OCI-LY7 (cell line): ENCODE data around the gene PANX3. TPM values are rescaled to one million over a fixed set of nuclear protein-coding genes. Genes with fewer than 3 reads are reported as not detected.

Experiments used
- BruUV-seq: library from RNA; stranded (reverse); fragments of 400-500 nt; replicated peaks from 2 replicates; lab custom pipeline; 2021; lab: Mats Ljungman, UMichigan
- CTCF ChIA-PET: fragments of 300-600 bp; sonication (Branson Sonifier 250); formaldehyde crosslinking; loops from one replicate; lab custom pipeline; 2022; ENCODE audit warnings: antibody characterized with exemption; ENCODE audit not compliant: unreplicated experiment; lab: Charles Lee
- POLR2A ChIA-PET: fragments of 300-600 bp; sonication (Branson Sonifier 250); formaldehyde crosslinking; loops from one replicate; lab custom pipeline; 2022; ENCODE audit warnings: antibody characterized with exemption; lab: Charles Lee
- DNase-seq: peaks from one replicate; pipeline ENCODE4 v3.0.0-alpha.2; 2015; ENCODE audit warnings: low spot score
- H2AFZ ChIP-seq: fragments of 200-600 bp; sonication (generic), shearing (Covaris generic); 2 replicates; pipeline ENCODE4 v1.6.1; 2014; ENCODE audit warnings: mild to moderate bottlenecking, antibody characterized with exemption, low read length, moderate library complexity
- H3K27ac ChIP-seq: fragments of 200-600 bp; sonication (generic); 2 replicates; pipeline ENCODE4 v1.5.1; 2014; ENCODE audit warnings: mixed run types, low read depth, mild to moderate bottlenecking, moderate library complexity, low read length, inconsistent platforms; ENCODE audit not compliant: poor library complexity, severe bottlenecking
- H3K36me3 ChIP-seq: fragments of 200-600 bp; sonication (generic); 2 replicates; pipeline ENCODE4 v1.6.1; 2014; ENCODE audit warnings: mild to moderate bottlenecking, antibody characterized with exemption, low read length, moderate library complexity, mixed read lengths; ENCODE audit not compliant: insufficient read depth
- H3K4me1 ChIP-seq: fragments of 200-600 bp; sonication (generic); 2 replicates; pipeline ENCODE4 v1.5.1; 2014; ENCODE audit warnings: mild to moderate bottlenecking, low read length; ENCODE audit not compliant: insufficient read depth, poor library complexity, severe bottlenecking
- H3K4me2 ChIP-seq: fragments of 200-600 bp; sonication (generic); 2 replicates; pipeline ENCODE4 v1.6.1; 2014; ENCODE audit warnings: mild to moderate bottlenecking, low read length
- H3K4me3 ChIP-seq: fragments of 200-600 bp; sonication (generic); 2 replicates; pipeline ENCODE4 v1.5.1; 2014; ENCODE audit warnings: mild to moderate bottlenecking, low read depth, low read length; ENCODE audit not compliant: poor library complexity, severe bottlenecking
- H3K79me2 ChIP-seq: fragments of 200-600 bp; sonication (generic); 2 replicates; pipeline ENCODE4 v1.6.1; 2016; ENCODE audit warnings: low read depth, mild to moderate bottlenecking, low read length, moderate library complexity, mixed read lengths; ENCODE audit not compliant: insufficient read depth
- H3K9me2 ChIP-seq: fragments of 200-600 bp; sonication (generic); 2 replicates; pipeline ENCODE4 v1.6.1; 2016; ENCODE audit warnings: mild to moderate bottlenecking, low read length, mixed read lengths; ENCODE audit not compliant: insufficient read depth
- H3K9me3 ChIP-seq: fragments of 200-600 bp; sonication (generic); 2 replicates; pipeline ENCODE4 v1.6.1; 2014; ENCODE audit warnings: mild to moderate bottlenecking, mixed run types, low read length, mixed read lengths
- H4K20me1 ChIP-seq: fragments of 200-600 bp; sonication (generic); 2 replicates; pipeline ENCODE4 v1.6.1; 2014; ENCODE audit warnings: mild to moderate bottlenecking, antibody characterized with exemption, low read length, moderate library complexity, mixed read lengths; ENCODE audit not compliant: insufficient read depth
- EZH2phosphoT487 ChIP-seq: fragments of 200-600 bp; sonication (generic); IDR thresholded peaks from 2 replicates; pipeline ENCODE4 v1.6.1; 2018; ENCODE audit warnings: low read depth, borderline replicate concordance, mild to moderate bottlenecking, mixed run types, antibody characterized with exemption, low read length, moderate library complexity, mixed read lengths
- intact Hi-C: fragments of 100-400 bp; cut with micrococcal nuclease; formaldehyde crosslinking; loops from one replicate; pipeline ENCODE4 v1.10.0; 2022; ENCODE audit not compliant: unreplicated experiment
- total RNA-seq, 2 experiments: library from RNA; depleted of rRNA in 1 of 2; stranded (reverse); fragments of >200 nt in 1 of 2; shearing (Covaris generic) in 1 of 2; gene quantifications; 2 replicates each; pipeline ENCODE4 v1.2.3, GENCODE V29; 2014 to 2022
- TF ChIP-seq, protein P1 (sequence below): fragments of 200-600 bp; sonication (generic); conservative IDR thresholded peaks from 2 replicates; pipeline ENCODE4 v1.5.1; 2014; ENCODE audit warnings: mild to moderate bottlenecking, antibody characterized with exemption, low read length, moderate library complexity, mixed read lengths

The PANX3 gene
- total RNA-seq, 2 experiments from 2014 or later, result not detected

DNA sequence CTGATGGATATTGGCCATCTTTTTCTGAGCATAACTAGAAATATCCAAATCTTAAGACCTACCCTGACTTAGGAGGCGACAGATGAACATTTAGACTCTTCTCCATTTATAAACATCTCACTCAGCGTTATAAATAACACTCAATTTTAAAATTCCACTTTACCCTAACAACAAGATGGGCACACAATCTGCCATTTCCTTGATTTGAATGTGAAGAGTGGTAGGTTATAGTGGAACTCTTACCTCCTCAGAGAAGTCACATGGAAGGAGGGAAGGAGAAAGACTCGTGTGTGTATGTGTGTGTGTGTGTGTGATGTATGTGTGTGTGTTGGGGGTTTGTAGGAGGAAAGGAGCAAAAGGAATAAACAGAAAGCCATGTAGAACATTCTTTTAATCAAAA is 47.3 kb downstream of the PANX3 start:
- no peaks in the 10 kb centered on the region for H3K9me2 ChIP-seq
- H3K27ac ChIP-seq, result no peak overlapping the region
- ChIA-PET POLR2A (no interaction called here), CTCF (no interaction called here)
- intact Hi-C loops, result no loop called here
- no peaks in the 10 kb centered on the region for H3K9me3 ChIP-seq
- BruUV-seq, result no TSS peak
- TF ChIP-seq, protein P1, sequence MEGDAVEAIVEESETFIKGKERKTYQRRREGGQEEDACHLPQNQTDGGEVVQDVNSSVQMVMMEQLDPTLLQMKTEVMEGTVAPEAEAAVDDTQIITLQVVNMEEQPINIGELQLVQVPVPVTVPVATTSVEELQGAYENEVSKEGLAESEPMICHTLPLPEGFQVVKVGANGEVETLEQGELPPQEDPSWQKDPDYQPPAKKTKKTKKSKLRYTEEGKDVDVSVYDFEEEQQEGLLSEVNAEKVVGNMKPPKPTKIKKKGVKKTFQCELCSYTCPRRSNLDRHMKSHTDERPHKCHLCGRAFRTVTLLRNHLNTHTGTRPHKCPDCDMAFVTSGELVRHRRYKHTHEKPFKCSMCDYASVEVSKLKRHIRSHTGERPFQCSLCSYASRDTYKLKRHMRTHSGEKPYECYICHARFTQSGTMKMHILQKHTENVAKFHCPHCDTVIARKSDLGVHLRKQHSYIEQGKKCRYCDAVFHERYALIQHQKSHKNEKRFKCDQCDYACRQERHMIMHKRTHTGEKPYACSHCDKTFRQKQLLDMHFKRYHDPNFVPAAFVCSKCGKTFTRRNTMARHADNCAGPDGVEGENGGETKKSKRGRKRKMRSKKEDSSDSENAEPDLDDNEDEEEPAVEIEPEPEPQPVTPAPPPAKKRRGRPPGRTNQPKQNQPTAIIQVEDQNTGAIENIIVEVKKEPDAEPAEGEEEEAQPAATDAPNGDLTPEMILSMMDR, result no peak
- no peak for TF ChIP-seq EZH2phosphoT487
- no peak overlapping the region for H2AFZ ChIP-seq
- no peak for DNase-seq
- H3K4me3 ChIP-seq, result no peak overlapping the region
- H3K4me1 ChIP-seq, result no peaks in the 10 kb centered on the region
- H3K4me2 ChIP-seq, result no peak overlapping the region
- no peaks in the 10 kb centered on the region for H3K79me2 ChIP-seq
- H4K20me1 ChIP-seq, result no peaks in the 10 kb centered on the region
- 0 out of 2 replicates have a peak, but pooled peaks cover 3% of the 10 kb centered on the region for H3K36me3 ChIP-seq

DNA sequence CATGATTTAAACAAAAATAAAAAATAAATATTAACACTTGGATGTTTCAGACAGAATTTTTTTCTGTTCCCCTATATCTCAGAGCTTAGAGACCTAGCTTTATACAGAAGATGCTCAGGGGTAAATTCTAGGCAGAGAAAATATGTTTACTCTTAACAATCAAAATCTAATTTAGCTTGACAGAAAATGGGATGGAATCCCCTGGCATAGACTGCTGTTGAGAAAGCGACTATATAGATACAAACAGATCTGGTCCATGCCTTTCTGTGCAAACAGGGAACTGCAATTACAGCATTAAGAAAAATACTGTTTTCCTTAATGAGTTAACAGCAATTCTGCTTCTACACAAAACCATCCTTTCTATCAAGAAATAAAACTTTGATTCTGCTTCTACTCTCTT is 47.8 kb downstream of the PANX3 start:
- TF ChIP-seq, protein P1, result no peak
- no peak for TF ChIP-seq EZH2phosphoT487
- intact Hi-C loops, result no loop called here

DNA sequence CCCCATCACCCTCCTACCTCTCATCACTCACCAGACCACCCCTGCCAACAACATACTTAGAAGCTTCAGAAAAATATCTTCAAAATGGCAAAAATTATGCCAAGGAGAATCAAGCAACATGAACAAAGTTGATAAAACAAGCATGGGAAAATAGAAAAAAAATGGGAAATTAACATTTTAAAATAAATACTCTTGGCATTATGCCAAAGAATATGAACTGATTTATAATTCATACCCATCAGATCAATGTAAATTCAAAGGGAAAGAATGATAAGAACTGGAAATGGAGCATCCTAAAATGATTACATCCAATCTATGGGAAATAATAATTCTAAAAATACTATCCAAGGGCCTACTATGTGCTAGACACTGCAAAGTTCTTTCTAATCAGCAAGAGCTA is 50.3 kb downstream of the PANX3 start:
- intact Hi-C loops, result no loop called here

More for the DNA sequence above, 47.8 kb downstream of the PANX3 start:
- CTCF ChIA-PET, result no interaction called here
- H3K9me3 ChIP-seq, result no peaks in the 10 kb centered on the region
- no peak for DNase-seq
- no peaks in the 10 kb centered on the region for H3K4me1 ChIP-seq
- H4K20me1 ChIP-seq, result no peaks in the 10 kb centered on the region
- H3K27ac ChIP-seq, result no peak overlapping the region
- no peaks in the 10 kb centered on the region for H3K9me2 ChIP-seq
- no peak overlapping the region for H2AFZ ChIP-seq
- no peak overlapping the region for H3K4me3 ChIP-seq
- BruUV-seq, result no TSS peak
- no peaks in the 10 kb centered on the region for H3K79me2 ChIP-seq
- 0 out of 2 replicates have a peak, but pooled peaks cover 3% of the 10 kb centered on the region for H3K36me3 ChIP-seq
- POLR2A ChIA-PET, result interaction anchor here (0.9 kb wide), 1 partner anchor 36 kb away, joined by 3 read pairs; the partner anchor contains the start of gene TBRG1
- H3K4me2 ChIP-seq, result no peak overlapping the region

More for the DNA sequence above, 50.3 kb downstream of the PANX3 start:
- Histone ChIP-seq H3K9me3 (no peaks in the 10 kb centered on the region), H3K4me1 (no peaks in the 10 kb centered on the region), H3K79me2 (no peaks in the 10 kb centered on the region), H3K9me2 (no peaks in the 10 kb centered on the region), H3K27ac (no peak overlapping the region), H3K4me3 (no peak overlapping the region), H4K20me1 (no peaks in the 10 kb centered on the region), H2AFZ (no peak overlapping the region), H3K36me3 (0 out of 2 replicates have a peak, but pooled peaks cover 3% of the 10 kb centered on the region), H3K4me2 (no peak overlapping the region)
- no TSS peak for BruUV-seq
- TF ChIP-seq EZH2phosphoT487, result no peak
- TF ChIP-seq, protein P1, result no peak
- CTCF ChIA-PET, result no interaction called here
- POLR2A ChIA-PET, result interaction anchor here (1.0 to 1.2 kb wide), 3 partner anchors 12 to 38 kb away, joined by 3 to 4 read pairs (median 4); partner anchors contain the start of genes SIAE, SPA17 and TBRG1
- no peak for DNase-seq
